HG03060 (cell line): ENCODE measurements around the gene PUS3.
"Not testable (repeated sequence)": the region's sequence is repeated elsewhere in the genome, so short reads cannot be mapped to it uniquely, and the experiment has no call there.

Experiments used
- ATAC-seq: cut with Tn5 transposase; IDR thresholded peaks from one replicate; pipeline ENCODE4 v1.9.1; 2021; ENCODE audit warnings: low read depth, moderate number of reproducible peaks; ENCODE audit not compliant: unreplicated experiment

The PUS3 gene

DNA sequence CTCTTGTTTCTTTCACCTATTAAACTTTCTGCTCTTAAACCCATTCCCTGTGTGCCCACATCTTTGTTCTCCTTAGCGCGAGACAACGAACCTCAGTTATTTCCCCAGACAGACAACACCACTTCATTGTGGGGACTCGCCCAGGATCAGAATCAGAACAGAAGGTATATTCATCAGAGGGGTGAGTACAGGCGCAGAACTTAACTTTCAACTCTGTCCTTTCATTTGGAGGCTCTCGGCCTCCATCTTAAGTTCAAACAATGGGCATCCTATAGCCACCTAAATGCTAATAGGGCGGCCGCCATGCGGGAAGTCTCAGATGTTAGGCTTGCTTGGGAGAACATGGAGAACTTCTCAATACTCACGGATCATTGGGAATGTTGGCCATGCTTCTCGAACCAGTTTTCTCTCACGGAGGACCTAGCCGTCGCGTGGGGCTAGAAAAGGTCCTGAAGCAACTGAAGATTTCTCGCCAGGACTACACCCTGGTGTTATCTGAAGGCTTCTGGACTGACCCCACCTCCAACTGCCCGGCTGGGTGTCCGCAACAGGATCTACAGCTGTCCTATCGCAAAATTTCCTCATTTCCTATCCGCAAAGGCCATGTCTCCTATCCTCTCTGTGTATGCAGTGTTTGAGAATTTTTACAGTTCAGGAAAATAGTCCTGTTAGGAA lies 29.0 kb downstream of the PUS3 start:
- ATAC-seq, result no peak

DNA sequence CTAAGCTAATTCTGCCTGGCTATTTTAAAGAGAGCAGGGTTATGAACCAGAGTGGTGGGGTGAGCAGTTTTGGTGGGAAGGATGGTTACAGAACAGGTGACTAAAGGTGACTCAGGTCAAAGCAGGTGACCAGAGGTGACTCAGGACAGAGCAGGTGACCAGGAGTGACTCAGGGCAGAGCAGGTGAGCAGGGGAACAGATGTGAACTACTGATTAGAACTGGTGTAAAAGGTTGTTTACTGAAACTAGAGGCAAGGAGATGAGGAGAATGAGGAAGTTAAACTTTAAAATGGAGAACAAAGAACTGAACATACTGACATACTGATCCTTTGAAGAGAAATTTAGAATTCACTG lies 30.9 kb downstream of the PUS3 start:
- no peak for ATAC-seq

DNA sequence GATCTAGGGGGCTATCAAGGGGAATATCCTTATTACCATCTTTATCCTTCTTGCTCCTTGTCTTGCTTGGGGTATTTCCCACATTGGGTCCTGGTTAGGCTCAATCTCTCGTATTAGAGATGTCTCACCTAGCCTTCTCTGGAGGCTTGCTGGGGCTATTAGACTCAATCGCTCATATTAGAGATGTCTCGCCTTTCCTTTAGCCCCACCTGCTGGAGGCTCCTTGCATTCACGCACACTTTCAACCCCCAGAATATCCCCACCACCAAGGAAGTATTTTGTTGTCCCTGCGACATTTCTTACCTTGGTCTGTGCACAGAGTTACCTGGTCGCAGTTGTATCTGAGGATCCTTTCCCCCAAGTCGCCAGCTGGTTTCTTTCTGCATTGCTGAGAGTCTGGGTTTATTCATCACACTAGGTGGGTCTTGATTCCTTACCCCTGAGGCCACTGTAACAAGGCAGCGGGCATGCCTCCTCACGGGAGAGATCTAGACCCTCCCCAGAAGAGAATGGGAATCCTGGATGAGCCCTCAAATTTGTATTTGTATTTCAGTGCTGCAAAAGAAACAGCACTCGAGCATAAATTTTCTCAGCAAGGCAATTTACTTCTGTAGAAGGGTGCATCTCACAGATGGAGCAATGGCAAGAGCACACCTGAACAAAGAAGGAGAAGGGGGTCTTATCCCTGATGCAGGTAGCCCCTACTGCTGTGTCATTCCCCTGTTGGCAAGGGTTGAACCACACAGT lies 31.4 kb downstream of the PUS3 start:
- ATAC-seq, result no peak

DNA sequence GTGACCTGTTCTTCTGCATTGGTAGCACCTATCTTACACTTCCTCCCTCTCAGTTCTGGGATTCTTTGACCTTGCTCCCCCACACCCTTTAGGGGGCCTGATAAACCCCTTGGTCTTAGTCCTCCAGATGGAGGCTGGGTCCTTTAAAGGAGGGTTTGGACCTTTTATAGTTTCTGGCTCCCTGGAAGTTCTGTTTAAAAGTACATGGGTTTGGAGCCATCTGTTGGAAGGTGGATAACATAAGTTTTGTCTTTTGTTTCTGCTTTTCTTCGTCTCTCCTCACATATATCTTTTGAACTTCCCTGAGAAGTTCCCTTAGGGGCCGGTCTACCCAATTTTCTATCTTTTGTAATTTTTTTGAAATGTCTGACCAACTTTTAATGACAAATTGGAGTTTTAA lies 33.5 kb downstream of the PUS3 start:
- ATAC-seq, result no peak

DNA sequence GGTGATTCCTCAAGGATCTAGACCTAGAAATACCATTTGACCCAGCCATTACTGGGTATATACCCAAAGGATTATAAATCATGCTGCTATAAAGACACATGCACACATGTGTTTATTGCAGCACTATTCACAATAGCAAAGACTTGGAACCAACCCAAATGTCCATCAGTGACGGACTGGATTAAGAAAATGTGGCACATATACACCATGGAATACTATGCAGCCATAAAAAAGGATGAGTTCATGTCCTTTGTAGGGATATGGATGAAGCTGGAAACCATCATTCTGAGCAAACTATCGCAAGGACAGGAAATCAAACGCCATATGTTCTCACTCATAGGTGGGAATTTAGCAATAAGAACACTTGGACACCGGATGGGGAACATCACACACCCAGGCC lies 37.7 kb downstream of the PUS3 start:
- not testable (repeated sequence) for ATAC-seq

DNA sequence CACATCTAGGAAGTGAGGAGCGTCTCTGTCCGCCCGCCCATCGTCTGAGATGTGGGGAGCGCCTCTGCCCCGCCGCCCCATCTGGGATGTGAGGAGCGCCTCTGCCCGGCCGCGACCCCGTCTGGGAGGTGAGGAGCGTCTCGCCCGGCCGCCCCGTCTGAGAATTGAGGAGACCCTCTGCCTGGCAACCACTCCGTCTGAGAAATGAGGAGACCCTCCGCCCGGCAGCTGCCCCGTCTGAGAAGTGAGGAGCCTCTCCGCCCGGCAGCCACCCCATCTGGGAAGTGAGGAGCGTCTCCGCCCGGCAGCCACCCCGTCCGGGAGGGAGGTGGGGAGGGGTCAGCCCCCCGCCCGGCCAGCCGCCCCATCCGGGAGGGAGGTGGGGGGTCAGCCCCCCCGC lies 40.2 kb downstream of the PUS3 start:
- not testable (repeated sequence) for ATAC-seq

DNA sequence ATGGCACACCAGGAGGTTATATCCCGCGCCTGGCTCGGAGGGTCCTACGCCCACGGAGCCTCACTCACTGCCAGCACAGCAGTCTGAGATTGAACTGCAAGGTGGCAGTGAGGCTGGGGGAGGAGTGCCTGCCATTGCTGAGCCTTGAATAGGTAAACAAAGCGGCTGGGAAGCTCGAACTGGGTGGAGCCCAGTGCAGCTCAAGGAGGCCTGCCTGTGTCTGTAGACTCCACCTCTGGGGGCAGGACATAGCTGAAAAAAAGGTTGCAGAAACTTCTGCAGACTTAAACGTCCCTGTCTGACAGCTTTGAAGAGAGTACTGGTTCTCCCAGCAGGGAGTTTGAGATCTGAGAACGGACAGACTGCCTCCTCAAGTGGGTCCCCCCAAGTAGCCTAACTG lies 45.3 kb downstream of the PUS3 start:
- ATAC-seq, result not testable (repeated sequence)

DNA sequence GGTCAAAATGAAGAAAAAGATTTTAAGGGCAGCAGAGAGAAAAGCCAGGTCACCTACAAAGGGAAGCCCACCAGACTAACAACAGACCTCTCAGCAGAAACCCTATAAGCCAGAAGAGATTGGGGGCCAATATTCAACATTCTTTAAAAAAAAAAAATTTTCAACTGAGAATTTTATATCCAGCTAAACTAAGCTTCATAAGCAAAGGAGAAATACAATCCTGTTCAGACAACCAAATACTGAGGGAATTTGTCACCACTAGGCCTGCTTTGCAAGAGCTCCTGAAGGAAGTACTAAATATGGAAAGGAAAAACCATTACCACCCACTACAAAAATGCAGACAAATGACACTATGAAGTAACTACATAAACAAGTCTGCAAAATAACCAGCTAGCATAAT lies 56.8 kb downstream of the PUS3 start:
- no peak for ATAC-seq
